A549 (cell line): ENCODE measurements around the gene BGN. TPM values are rescaled to one million over a fixed set of nuclear protein-coding genes. Genes with fewer than 3 reads are reported as not detected.
A peak's percentile ranks its signal among the peaks of the same experiment; 100 is the strongest.

ENCODE experiments used
- ATAC-seq, 2 experiments: fragments of 200-7000 bp in 1 of 2; fragments of >200 bp in 1 of 2; cut with Nextera tagmentation in 1 of 2; cut with Tn5 transposase in 1 of 2; 3 replicates each; pipeline versions ENCODE4 v1.8.0 to v1.9.1; 2018 to 2020; ENCODE audit warnings: mild to moderate bottlenecking in 1 of 2, moderate library complexity in 1 of 2
- CTCF ChIA-PET: fragments of 300-600 bp; sonication (Branson Sonifier 250); formaldehyde crosslinking; extraction: SDS; loops from one replicate; lab custom pipeline; 2021; ENCODE audit warnings: antibody characterized with exemption, inconsistent platforms; lab: Yijun Ruan, JAX
- POLR2A ChIA-PET: fragments of 350-600 bp; formaldehyde crosslinking; extraction: SDS; loops from one replicate; lab custom pipeline; 2021; ENCODE audit warnings: antibody characterized with exemption, inconsistent platforms; lab: Yijun Ruan, JAX
- DNase-seq, 2 experiments: peaks; one replicate each; pipeline versions ENCODE4 v3.0.0 to v3.0.0-alpha.2; 2011 to 2016; ENCODE audit warnings: low read depth in 1 of 2, low spot score in 1 of 2
- FAIRE-seq: peaks from 2 replicates; lab custom pipeline; 2011; peaks lifted over from hg19 to GRCh38; lab: Jason Lieb, UNC
- H3K27ac ChIP-seq, 2 experiments: fragments of >200 bp; sonication (Bioruptor Twin); formaldehyde crosslinking; 3 replicates each; pipeline ENCODE4 v1.5.1; 2016 to 2017
- H3K4me1 ChIP-seq: fragments of >200 bp; sonication (Bioruptor Twin); formaldehyde crosslinking; 3 replicates; pipeline ENCODE4 v1.6.1; 2016
- H3K4me2 ChIP-seq: fragments of >200 bp; sonication (Bioruptor Twin); formaldehyde crosslinking; 3 replicates; pipeline ENCODE4 v1.6.1; 2016
- H3K4me3 ChIP-seq: fragments of >200 bp; sonication (Bioruptor Twin); formaldehyde crosslinking; 3 replicates; pipeline ENCODE4 v1.5.1; 2016
- H3K9me3 ChIP-seq: fragments of >200 bp; sonication (Bioruptor Twin); formaldehyde crosslinking; 3 replicates; pipeline ENCODE4 v1.6.1; 2016
- BCL3 ChIP-seq: fragments of >200 bp; sonication (Bioruptor Twin); formaldehyde crosslinking; IDR thresholded peaks from 3 replicates; pipeline ENCODE4 v1.6.1; 2016
- CBX2 ChIP-seq: fragments of 200-600 bp; sonication (generic); IDR thresholded peaks from 2 replicates; pipeline ENCODE4 v1.6.1; 2016; ENCODE audit warnings: low read depth, mild to moderate bottlenecking, borderline replicate concordance
- CEBPB ChIP-seq, 2 experiments: fragments of >200 bp in 1 of 2; sonication (Bioruptor Twin) in 1 of 2; formaldehyde crosslinking in 1 of 2; IDR thresholded peaks; 2 replicates each; pipeline ENCODE4 v1.6.1; 2012 to 2016
- CHD2 ChIP-seq: fragments of 150-350 bp; IDR thresholded peaks from 2 replicates; pipeline ENCODE4 v1.6.1; 2014; ENCODE audit warnings: low read length; ENCODE audit not compliant: partially characterized antibody
- CTCF ChIP-seq: fragments of >200 bp; sonication (Bioruptor Twin); formaldehyde crosslinking; IDR thresholded peaks from 3 replicates; pipeline ENCODE4 v1.5.1; 2016
- EHMT2 ChIP-seq: fragments of 200-600 bp; sonication (generic); IDR thresholded peaks from 2 replicates; pipeline ENCODE4 v1.6.1; 2016; ENCODE audit warnings: antibody characterized with exemption, low read depth, mild to moderate bottlenecking, moderate library complexity
- ESRRA ChIP-seq: fragments of 150-350 bp; IDR thresholded peaks from 2 replicates; pipeline ENCODE4 v1.6.1; 2014; ENCODE audit warnings: mild to moderate bottlenecking, low read length, borderline replicate concordance
- FOSB ChIP-seq: fragments of 250-450 bp; sonication (Bioruptor Pico); IDR thresholded peaks from 2 replicates; pipeline ENCODE4 v1.5.0; 2020; ENCODE audit warnings: mild to moderate bottlenecking, moderate library complexity
- GATA3 ChIP-seq: IDR thresholded peaks from 2 replicates; pipeline ENCODE4 v1.6.1; 2012; ENCODE audit warnings: borderline replicate concordance
- HOXA7 ChIP-seq: fragments of 250-450 bp; sonication (Bioruptor Pico); IDR thresholded peaks from 2 replicates; pipeline ENCODE4 v1.5.0; 2020; ENCODE audit warnings: mild to moderate bottlenecking, moderate library complexity
- HOXB5 ChIP-seq: fragments of 250-450 bp; sonication (Bioruptor Pico); IDR thresholded peaks from 2 replicates; pipeline ENCODE4 v1.5.0; 2020; ENCODE audit warnings: mild to moderate bottlenecking, moderate library complexity
- JUN ChIP-seq, 2 experiments: fragments of >200 bp; sonication (Bioruptor Twin); formaldehyde crosslinking; IDR thresholded peaks; 2 replicates in 1 of 2; 3 replicates in 1 of 2; pipeline ENCODE4 v1.6.1; 2016 to 2017
- KDM5A ChIP-seq: fragments of 200-600 bp; sonication (generic); IDR thresholded peaks from 2 replicates; pipeline ENCODE4 v1.6.1; 2016; ENCODE audit warnings: antibody characterized with exemption, mild to moderate bottlenecking
- MAX ChIP-seq: IDR thresholded peaks from 2 replicates; pipeline ENCODE4 v1.6.1; 2012
- MAZ ChIP-seq: fragments of 150-350 bp; IDR thresholded peaks from 2 replicates; pipeline ENCODE4 v1.6.1; 2014; ENCODE audit warnings: antibody characterized with exemption, low read depth, low read length, borderline replicate concordance
- MYC ChIP-seq: IDR thresholded peaks from 2 replicates; pipeline ENCODE4 v1.6.1; 2012; ENCODE audit warnings: mild to moderate bottlenecking, inconsistent platforms, low read length, improper control_type of control experiment, borderline replicate concordance
- NFE2L2 ChIP-seq: fragments of 150-350 bp; conservative IDR thresholded peaks from 2 replicates; pipeline ENCODE4 v1.6.1; 2014; ENCODE audit warnings: low read length
- NPAS2 ChIP-seq: fragments of 250-450 bp; sonication (Bioruptor Pico); IDR thresholded peaks from 2 replicates; pipeline ENCODE4 v1.8.0; 2022; ENCODE audit warnings: mild to moderate bottlenecking, moderate library complexity, borderline replicate concordance
- POLR2AphosphoS2 ChIP-seq: conservative IDR thresholded peaks from 2 replicates; pipeline ENCODE4 v1.6.1; 2012; ENCODE audit warnings: low read length, improper control_type of control experiment, inconsistent platforms
- RAD21 ChIP-seq, 2 experiments: fragments of >200 bp in 1 of 2; sonication (Bioruptor Twin) in 1 of 2; formaldehyde crosslinking in 1 of 2; IDR thresholded peaks in 1 of 2; conservative IDR thresholded peaks in 1 of 2; 2 replicates in 1 of 2; 3 replicates in 1 of 2; pipeline ENCODE4 v1.6.1; 2012 to 2018; ENCODE audit warnings: inconsistent platforms in 1 of 2
- RCOR1 ChIP-seq: fragments of 150-350 bp; IDR thresholded peaks from 2 replicates; pipeline ENCODE4 v1.6.1; 2014; ENCODE audit warnings: antibody characterized with exemption, low read length, low read depth
- RNF2 ChIP-seq: fragments of 200-600 bp; sonication (generic); IDR thresholded peaks from 2 replicates; pipeline ENCODE4 v1.6.1; 2016; ENCODE audit warnings: low read depth, mild to moderate bottlenecking, antibody characterized with exemption, moderate library complexity, borderline replicate concordance
- SMC3 ChIP-seq: fragments of >200 bp; sonication (Bioruptor Twin); formaldehyde crosslinking; IDR thresholded peaks from 3 replicates; pipeline ENCODE4 v1.6.1; 2018; ENCODE audit warnings: inconsistent platforms
- TFCP2L1 ChIP-seq: fragments of 250-450 bp; sonication (Bioruptor Pico); IDR thresholded peaks from 2 replicates; pipeline ENCODE4 v1.5.0; 2021; ENCODE audit warnings: mild to moderate bottlenecking
- USF2 ChIP-seq: fragments of 450-650 bp; IDR thresholded peaks from 2 replicates; pipeline ENCODE4 v1.6.1; 2014; ENCODE audit warnings: antibody characterized with exemption
- ZNF302 ChIP-seq: fragments of 250-450 bp; sonication (Bioruptor Pico); IDR thresholded peaks from 2 replicates; pipeline ENCODE4 v1.9.0; 2021; ENCODE audit warnings: inconsistent platforms, mild to moderate bottlenecking, moderate library complexity
- WGBS: methylation state at CpG from one replicate; pipeline ENCODE4 v1.1.6; 2017; ENCODE audit errors: missing lambda C conversion rate; 5-methylcytosine and 5-hydroxymethylcytosine counted together
- polyA plus RNA-seq, 4 experiments: library from polyadenylated mRNA; depleted of rRNA in 3 of 4; stranded (reverse); fragments of >200 nt; fragmentation: RNase III in 1 of 4; extraction: RNeasy Plus Mini Kit Qiagen cat#74134 plus additional on column Dnase treatment in 1 of 4; gene quantifications; 2 replicates in 3 of 4; 3 replicates in 1 of 4; pipeline ENCODE4 v1.2.3, GENCODE V29; 2011 to 2017

The BGN gene
- polyA plus RNA-seq, 2 of the 4 experiments (the other 2 are of a cell fraction): 0.04 TPM; not detected in 1

GRCh38 chrX:153505361-153505760, 10.6 kb downstream of the BGN start:
- no peaks in the 10 kb centered on the region for H3K9me3 ChIP-seq
- TF ChIP-seq FOSB (CRISPR knock-in tag) (no peak), KDM5A (no peak), HOXB5 (CRISPR knock-in tag) (no peak), BCL3 (no peak), JUN (IDR thresholded peaks at IDR 0.05) (no peak), ESRRA (no peak), NPAS2 (CRISPR knock-in tag) (no peak), HOXA7 (CRISPR knock-in tag) (no peak), MAX (no peak)
- FAIRE-seq (no peak), DNase-seq (no peak), ATAC-seq (no peak)
- ChIA-PET POLR2A (no interaction called here), CTCF (interaction anchor here (1.2 to 7.6 kb wide), 6 partner anchors 11 to 563 kb away, joined by 3 to 130 read pairs (median 23); partner anchors contain the start of genes BGN and HAUS7)
- no peak overlapping the region for H3K4me2 ChIP-seq
- 67% methylated on average over 12 of the region's 18 CpGs for WGBS
- no peaks in the 10 kb centered on the region for H3K4me1 ChIP-seq
- H3K27ac ChIP-seq: no peak overlapping the region
- H3K4me3 ChIP-seq: no peak overlapping the region

- ChIA-PET POLR2A (no interaction called here), CTCF (interaction anchor here (0.6 to 7.6 kb wide), 37 partner anchors 9 to 566 kb away, joined by 3 to 130 read pairs (median 5); partner anchors contain the start of genes ATP2B3, BGN, HAUS7 and PNMA5)
- ATAC-seq (peak; percentile 88 to 98), FAIRE-seq (peak; percentile 99), DNase-seq (peak; percentile 69 to 88)
- no peaks in the 10 kb centered on the region for H3K9me3 ChIP-seq
- peak overlapping the region in 1 of 2 experiments; percentile 48; a peak in 1 of 6 replicates for H3K27ac ChIP-seq
- H3K4me3 ChIP-seq: no peak overlapping the region
- 9% methylated on average over 8 of the region's 19 CpGs for WGBS
- no peaks in the 10 kb centered on the region for H3K4me1 ChIP-seq
- TF ChIP-seq CTCF (peak; percentile 84), RNF2 (no peak), RAD21 (conservative IDR thresholded peaks at IDR 0.05 in 1 of 2, IDR thresholded peaks at IDR 0.05 in 1 of 2) (peak; percentile 88 to 89), RCOR1 (no peak), SMC3 (peak; percentile 81)
- peak overlapping the region; percentile 53; the same call in 2 of the 3 replicates for H3K4me2 ChIP-seq
These were observed 12.9 kb downstream of the BGN start for GRCh38 chrX:153507484-153508178.

- 80% methylated on average over 6 of the region's 14 CpGs for WGBS
- ChIA-PET POLR2A (no interaction called here), CTCF (interaction anchor here (0.7 to 7.6 kb wide), 10 partner anchors 10 to 656 kb away, joined by 3 to 130 read pairs (median 4); partner anchors contain the start of genes BGN, HAUS7 and PNCK)
- ATAC-seq (no peak), FAIRE-seq (no peak), DNase-seq (no peak)
- Histone ChIP-seq H3K4me1 (no peaks in the 10 kb centered on the region), H3K27ac (no peak overlapping the region), H3K4me3 (no peak overlapping the region), H3K9me3 (no peaks in the 10 kb centered on the region), H3K4me2 (no peak overlapping the region)
- TF ChIP-seq TFCP2L1 (CRISPR knock-in tag) (no peak), HOXB5 (CRISPR knock-in tag) (no peak), GATA3 (no peak), HOXA7 (CRISPR knock-in tag) (no peak), CBX2 (no peak), CEBPB (IDR thresholded peaks at IDR 0.05) (no peak), EHMT2 (no peak), MYC (no peak), POLR2AphosphoS2 (no peak), ZNF302 (no peak), FOSB (CRISPR knock-in tag) (no peak), CHD2 (no peak), NFE2L2 (no peak), BCL3 (no peak), MAZ (no peak), USF2 (no peak)
These were observed 14.8 kb downstream of the BGN start for GRCh38 chrX:153509592-153509991.
